OCI-LY7 (cell line): ENCODE results near the gene AOX1. TPM values are rescaled to one million over a fixed set of nuclear protein-coding genes. Genes with fewer than 3 reads are reported as not detected.

Source experiments
- BruUV-seq: library from RNA; stranded (reverse); fragments of 400-500 nt; replicated peaks from 2 replicates; lab custom pipeline; 2021; lab: Mats Ljungman, UMichigan
- CTCF ChIA-PET: fragments of 300-600 bp; sonication (Branson Sonifier 250); formaldehyde crosslinking; loops from one replicate; lab custom pipeline; 2022; ENCODE audit warnings: antibody characterized with exemption; ENCODE audit not compliant: unreplicated experiment; lab: Charles Lee
- POLR2A ChIA-PET: fragments of 300-600 bp; sonication (Branson Sonifier 250); formaldehyde crosslinking; loops from one replicate; lab custom pipeline; 2022; ENCODE audit warnings: antibody characterized with exemption; lab: Charles Lee
- DNase-seq: peaks from one replicate; pipeline ENCODE4 v3.0.0-alpha.2; 2015; ENCODE audit warnings: low spot score
- H2AFZ ChIP-seq: fragments of 200-600 bp; sonication (generic), shearing (Covaris generic); 2 replicates; pipeline ENCODE4 v1.6.1; 2014; ENCODE audit warnings: mild to moderate bottlenecking, antibody characterized with exemption, low read length, moderate library complexity
- H3K27ac ChIP-seq: fragments of 200-600 bp; sonication (generic); 2 replicates; pipeline ENCODE4 v1.5.1; 2014; ENCODE audit warnings: mixed run types, low read depth, mild to moderate bottlenecking, moderate library complexity, low read length, inconsistent platforms; ENCODE audit not compliant: poor library complexity, severe bottlenecking
- H3K36me3 ChIP-seq: fragments of 200-600 bp; sonication (generic); 2 replicates; pipeline ENCODE4 v1.6.1; 2014; ENCODE audit warnings: mild to moderate bottlenecking, antibody characterized with exemption, low read length, moderate library complexity, mixed read lengths; ENCODE audit not compliant: insufficient read depth
- H3K4me1 ChIP-seq: fragments of 200-600 bp; sonication (generic); 2 replicates; pipeline ENCODE4 v1.5.1; 2014; ENCODE audit warnings: mild to moderate bottlenecking, low read length; ENCODE audit not compliant: insufficient read depth, poor library complexity, severe bottlenecking
- H3K4me2 ChIP-seq: fragments of 200-600 bp; sonication (generic); 2 replicates; pipeline ENCODE4 v1.6.1; 2014; ENCODE audit warnings: mild to moderate bottlenecking, low read length
- H3K4me3 ChIP-seq: fragments of 200-600 bp; sonication (generic); 2 replicates; pipeline ENCODE4 v1.5.1; 2014; ENCODE audit warnings: mild to moderate bottlenecking, low read depth, low read length; ENCODE audit not compliant: poor library complexity, severe bottlenecking
- H3K79me2 ChIP-seq: fragments of 200-600 bp; sonication (generic); 2 replicates; pipeline ENCODE4 v1.6.1; 2016; ENCODE audit warnings: low read depth, mild to moderate bottlenecking, low read length, moderate library complexity, mixed read lengths; ENCODE audit not compliant: insufficient read depth
- H3K9me2 ChIP-seq: fragments of 200-600 bp; sonication (generic); 2 replicates; pipeline ENCODE4 v1.6.1; 2016; ENCODE audit warnings: mild to moderate bottlenecking, low read length, mixed read lengths; ENCODE audit not compliant: insufficient read depth
- H3K9me3 ChIP-seq: fragments of 200-600 bp; sonication (generic); 2 replicates; pipeline ENCODE4 v1.6.1; 2014; ENCODE audit warnings: mild to moderate bottlenecking, mixed run types, low read length, mixed read lengths
- H4K20me1 ChIP-seq: fragments of 200-600 bp; sonication (generic); 2 replicates; pipeline ENCODE4 v1.6.1; 2014; ENCODE audit warnings: mild to moderate bottlenecking, antibody characterized with exemption, low read length, moderate library complexity, mixed read lengths; ENCODE audit not compliant: insufficient read depth
- CTCF ChIP-seq: fragments of 200-600 bp; sonication (generic); conservative IDR thresholded peaks from 2 replicates; pipeline ENCODE4 v1.5.1; 2014; ENCODE audit warnings: mild to moderate bottlenecking, antibody characterized with exemption, low read length, moderate library complexity, mixed read lengths
- EZH2phosphoT487 ChIP-seq: fragments of 200-600 bp; sonication (generic); IDR thresholded peaks from 2 replicates; pipeline ENCODE4 v1.6.1; 2018; ENCODE audit warnings: low read depth, borderline replicate concordance, mild to moderate bottlenecking, mixed run types, antibody characterized with exemption, low read length, moderate library complexity, mixed read lengths
- intact Hi-C: fragments of 100-400 bp; cut with micrococcal nuclease; formaldehyde crosslinking; loops from one replicate; pipeline ENCODE4 v1.10.0; 2022; ENCODE audit not compliant: unreplicated experiment
- total RNA-seq, 2 experiments: library from RNA; depleted of rRNA in 1 of 2; stranded (reverse); fragments of >200 nt in 1 of 2; shearing (Covaris generic) in 1 of 2; gene quantifications; 2 replicates each; pipeline ENCODE4 v1.2.3, GENCODE V29; 2014 to 2022

Gene AOX1
- total RNA-seq, 2 experiments from 2014 or later, result 0.06 TPM; not detected in 1

- TF ChIP-seq CTCF (no peak), EZH2phosphoT487 (no peak)
- DNase-seq, result no peak
- Histone ChIP-seq H3K36me3 (no peaks in the 10 kb centered on the region), H3K4me1 (peaks cover 32% of the 10 kb centered on the region), H3K9me3 (no peaks in the 10 kb centered on the region), H3K27ac (peak overlapping the region; percentile 94), H2AFZ (peak overlapping the region; percentile 87; the same call in 1 of the 2 replicates), H4K20me1 (no peaks in the 10 kb centered on the region), H3K4me2 (peak overlapping the region; percentile 67; the same call in 1 of the 2 replicates), H3K79me2 (no peaks in the 10 kb centered on the region), H3K4me3 (no peak overlapping the region), H3K9me2 (no peaks in the 10 kb centered on the region)
- intact Hi-C loops, result no loop called here
- BruUV-seq, result no TSS peak
- ChIA-PET CTCF (interaction anchor here (1.6 kb wide), 1 partner anchor 210 kb away, joined by 4 read pairs; no protein-coding TSS in a partner anchor), POLR2A (interaction anchor here (0.6 to 1.3 kb wide), 6 partner anchors 9 to 168 kb away, joined by 3 to 5 read pairs (median 4); partner anchors contain the start of gene SGO2)
Measured at GRCh38 chr2:200693836-200694470, 108.1 kb downstream of the AOX1 start.

DNA sequence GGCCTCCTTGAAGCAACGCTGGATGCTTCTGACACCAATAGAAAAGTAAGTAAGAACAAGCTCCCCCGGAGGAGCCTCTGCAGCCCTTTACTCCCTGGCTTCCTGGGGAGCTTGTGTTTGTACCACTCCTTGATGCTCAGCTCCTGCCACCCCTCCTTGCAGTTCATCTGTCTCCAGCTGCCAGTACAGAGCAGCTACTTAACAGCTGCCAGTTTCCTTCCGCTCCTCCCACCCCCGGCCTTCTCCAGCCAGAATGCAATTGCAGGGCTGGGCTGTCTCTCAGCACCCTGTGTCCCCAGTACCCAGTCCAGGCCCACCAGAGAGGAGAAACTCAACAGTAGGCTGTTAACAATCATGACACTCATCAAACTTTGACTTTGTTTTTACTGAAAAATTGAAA is 109.4 kb downstream of the AOX1 start:
- Histone ChIP-seq H3K79me2 (no peaks in the 10 kb centered on the region), H4K20me1 (no peaks in the 10 kb centered on the region), H3K27ac (peak overlapping the region; percentile 94), H3K9me3 (no peaks in the 10 kb centered on the region), H3K36me3 (no peaks in the 10 kb centered on the region), H3K4me1 (peaks cover 32% of the 10 kb centered on the region), H3K4me2 (peak overlapping the region; percentile 67), H2AFZ (peak overlapping the region; percentile 87), H3K9me2 (no peaks in the 10 kb centered on the region), H3K4me3 (peak overlapping the region; percentile 49)
- POLR2A ChIA-PET, result interaction anchor here (0.6 to 2.1 kb wide), 14 partner anchors 9 to 1612 kb away, joined by 3 to 8 read pairs (median 3); partner anchors contain the start of gene SGO2
- BruUV-seq, result no TSS peak
- TF ChIP-seq EZH2phosphoT487 (no peak), CTCF (no peak)
- CTCF ChIA-PET, result interaction anchor here (0.5 to 1.6 kb wide), 4 partner anchors 16 to 211 kb away, joined by 3 to 4 read pairs (median 4); no protein-coding TSS in a partner anchor
- intact Hi-C loops, result no loop called here
- DNase-seq, result peak; percentile 82
